ENCODE data around the gene KRTAP10-11.
"Not testable (repeated sequence)": the region's sequence is repeated elsewhere in the genome, so short reads cannot be mapped to it uniquely, and the experiment has no call there.

The KRTAP10-11 gene

DNA sequence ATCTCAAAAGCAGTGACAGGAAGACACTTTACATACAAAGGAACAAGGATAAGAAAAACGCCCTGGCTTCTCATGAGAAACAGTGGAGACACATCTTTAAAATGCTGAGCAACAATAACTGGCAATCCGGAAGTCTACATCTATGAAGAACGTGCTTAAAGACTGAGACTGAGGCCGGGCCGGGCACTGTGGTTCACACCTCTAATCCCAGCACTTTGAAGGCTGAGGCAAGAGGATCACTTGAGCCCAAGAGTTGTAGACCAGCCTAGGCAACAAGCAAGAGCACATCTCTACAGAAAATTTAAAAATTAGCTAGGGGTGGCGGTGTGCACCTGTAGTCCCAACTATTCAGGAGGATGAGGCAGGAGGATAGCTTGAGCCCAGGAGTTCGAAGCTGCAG lies 37.9 kb downstream of the KRTAP10-11 start:
- H3K27me3 ChIP-seq = no peaks in the 10 kb centered on the region
- H3K36me3 ChIP-seq = no peaks in the 10 kb centered on the region
- H3K4me1 ChIP-seq = no peaks in the 10 kb centered on the region
- H4K20me1 ChIP-seq = no peaks in the 10 kb centered on the region
- no peak for TF ChIP-seq Cebpa-rat (IDR thresholded peaks at IDR 0.05)
- no peak overlapping the region for H3K9ac ChIP-seq
- H3K9me3 ChIP-seq = no peaks in the 10 kb centered on the region
- H3K27ac ChIP-seq = no peak overlapping the region
- H3K4me3 ChIP-seq = no peak overlapping the region
- no peak overlapping the region for H3K4me2 ChIP-seq

DNA sequence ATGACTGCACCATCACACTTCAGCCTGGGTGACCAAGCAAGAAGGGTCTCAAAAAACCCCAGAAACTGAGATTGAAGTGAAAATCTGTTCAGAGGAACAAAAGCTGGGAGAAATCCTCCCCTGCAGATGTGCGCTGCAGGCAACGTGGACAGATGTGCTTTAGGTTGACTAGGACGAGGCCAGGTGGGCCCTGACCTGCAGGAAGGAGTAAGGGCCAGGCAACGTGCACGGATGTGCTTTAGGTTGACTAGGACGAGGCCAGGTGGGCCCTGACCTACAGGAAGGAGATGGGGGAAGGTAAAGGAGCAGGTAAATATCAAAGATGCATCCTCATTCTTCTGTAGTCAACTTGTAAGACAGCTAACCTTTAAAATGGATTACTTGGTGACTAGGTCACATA lies 38.3 kb downstream of the KRTAP10-11 start:
- Histone ChIP-seq H3K4me3 (no peak overlapping the region), H3K9ac (no peak overlapping the region), H3K4me2 (no peak overlapping the region), H3K27ac (no peak overlapping the region), H3K27me3 (no peaks in the 10 kb centered on the region), H3K4me1 (no peaks in the 10 kb centered on the region), H3K9me3 (no peaks in the 10 kb centered on the region), H4K20me1 (no peaks in the 10 kb centered on the region), H3K36me3 (no peaks in the 10 kb centered on the region)
- TF ChIP-seq Cebpa-rat (IDR thresholded peaks at IDR 0.05) = no peak

DNA sequence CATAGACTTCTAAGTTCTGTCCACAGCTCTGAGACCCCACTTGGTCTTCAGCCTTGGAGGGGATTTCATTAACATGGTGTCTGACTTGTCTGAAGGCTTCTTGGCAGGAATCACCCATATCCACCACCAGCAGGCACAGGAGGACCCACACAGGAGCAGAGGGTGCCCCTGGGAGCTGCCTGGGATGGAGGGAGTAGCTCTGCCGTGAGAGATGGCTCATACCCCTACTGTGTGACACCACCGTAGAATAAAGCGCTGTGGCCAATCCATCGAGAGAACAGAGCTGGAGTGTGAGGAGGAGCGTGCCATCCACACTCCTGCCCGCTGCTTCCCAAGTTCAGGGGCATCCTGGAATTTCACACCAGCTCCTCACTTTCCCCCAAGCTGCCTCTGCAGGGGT lies 38.8 kb downstream of the KRTAP10-11 start:
- not testable (repeated sequence) for H3K27ac ChIP-seq, H3K27me3 ChIP-seq, H3K9me3 ChIP-seq, H3K36me3 ChIP-seq, H3K4me2 ChIP-seq, H3K4me3 ChIP-seq, H4K20me1 ChIP-seq, H3K4me1 ChIP-seq, H3K9ac ChIP-seq

DNA sequence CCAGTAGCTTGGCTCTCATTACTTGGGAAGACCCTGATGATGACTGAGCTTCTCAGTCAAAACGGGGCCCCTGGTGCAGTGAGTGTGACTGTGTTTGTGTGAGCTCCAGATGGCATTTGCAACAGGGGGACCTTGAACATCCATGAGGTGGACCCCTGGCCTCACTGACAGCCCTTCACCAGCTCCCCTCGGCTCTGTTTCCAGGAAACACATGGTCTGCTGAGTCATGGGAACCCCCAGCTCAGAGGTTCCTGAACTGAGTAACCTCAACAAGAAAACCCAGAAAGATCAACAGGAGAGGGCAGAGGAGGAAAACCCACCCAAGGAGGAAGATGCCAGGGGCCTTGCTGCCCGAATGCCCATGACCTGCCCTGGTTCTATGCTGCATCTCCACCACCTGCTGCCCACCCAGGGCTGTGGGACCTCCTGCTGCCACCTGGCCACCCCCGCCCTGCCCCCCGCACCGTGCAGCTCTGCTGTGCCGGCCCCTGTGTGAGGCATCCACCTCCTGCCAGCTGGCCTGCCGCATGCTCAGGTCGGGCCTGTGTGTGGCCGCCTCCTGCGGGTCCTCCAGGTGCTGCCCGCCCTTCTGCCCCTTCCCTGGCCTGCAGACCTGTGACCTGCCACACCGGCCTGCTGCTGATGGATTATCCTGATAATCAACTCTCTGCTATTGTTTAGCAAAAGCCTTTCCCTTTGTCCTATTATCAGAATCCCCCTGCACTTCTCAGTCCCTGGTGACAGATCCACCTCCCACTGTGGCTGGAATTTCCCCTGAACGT lies 40.0 kb downstream of the KRTAP10-11 start:
- Histone ChIP-seq H3K9me3 (no peaks in the 10 kb centered on the region), H3K9ac (no peak overlapping the region), H3K27ac (no peak overlapping the region), H3K4me2 (no peak overlapping the region), H3K27me3 (no peaks in the 10 kb centered on the region), H3K4me1 (no peaks in the 10 kb centered on the region), H3K4me3 (no peak overlapping the region), H3K36me3 (no peaks in the 10 kb centered on the region), H4K20me1 (no peaks in the 10 kb centered on the region)
- no peak for TF ChIP-seq Cebpa-rat (IDR thresholded peaks at IDR 0.05)

DNA sequence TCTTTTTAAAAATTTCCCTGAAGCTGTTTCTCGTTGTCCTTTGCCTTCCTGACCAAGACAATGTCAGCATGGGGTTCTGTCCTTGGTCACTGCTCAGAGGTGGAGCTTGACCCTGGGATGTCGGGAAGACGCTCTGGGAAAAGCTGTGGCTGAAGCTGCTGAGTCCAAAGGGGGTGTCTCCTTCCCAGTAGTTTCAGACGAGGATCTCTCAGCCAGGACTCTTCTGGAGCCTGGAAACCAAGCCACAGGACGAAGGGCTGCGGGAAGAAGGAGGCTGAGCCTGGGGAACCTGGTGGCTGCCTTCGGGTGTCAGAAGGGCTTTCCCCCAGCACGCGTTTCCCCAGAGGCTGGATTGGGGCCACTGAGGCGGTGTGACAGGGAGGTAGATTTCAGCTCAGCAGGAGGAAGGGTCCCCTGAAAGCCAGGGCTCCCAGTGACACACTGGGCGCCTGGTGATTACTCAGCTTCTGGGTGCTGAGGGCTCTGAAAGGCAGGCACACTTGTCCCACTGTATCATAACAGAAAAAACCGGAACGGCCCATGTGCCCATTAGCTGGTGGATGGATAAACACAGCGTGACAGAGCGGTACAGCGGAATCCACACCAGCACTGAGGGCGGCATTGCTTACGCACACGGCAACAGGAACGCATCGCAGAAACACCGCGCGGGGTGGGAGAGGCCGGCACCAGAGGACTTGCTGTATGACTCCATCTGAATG lies 40.8 kb downstream of the KRTAP10-11 start:
- Histone ChIP-seq H4K20me1 (no peaks in the 10 kb centered on the region), H3K27ac (no peak overlapping the region), H3K27me3 (no peaks in the 10 kb centered on the region), H3K4me3 (no peak overlapping the region), H3K9me3 (no peaks in the 10 kb centered on the region), H3K9ac (0 out of 2 replicates have a peak overlapping the region, but pooled peaks have one; percentile 7), H3K36me3 (no peaks in the 10 kb centered on the region), H3K4me1 (no peaks in the 10 kb centered on the region), H3K4me2 (no peak overlapping the region)
- TF ChIP-seq Cebpa-rat (IDR thresholded peaks at IDR 0.05) = no peak

DNA sequence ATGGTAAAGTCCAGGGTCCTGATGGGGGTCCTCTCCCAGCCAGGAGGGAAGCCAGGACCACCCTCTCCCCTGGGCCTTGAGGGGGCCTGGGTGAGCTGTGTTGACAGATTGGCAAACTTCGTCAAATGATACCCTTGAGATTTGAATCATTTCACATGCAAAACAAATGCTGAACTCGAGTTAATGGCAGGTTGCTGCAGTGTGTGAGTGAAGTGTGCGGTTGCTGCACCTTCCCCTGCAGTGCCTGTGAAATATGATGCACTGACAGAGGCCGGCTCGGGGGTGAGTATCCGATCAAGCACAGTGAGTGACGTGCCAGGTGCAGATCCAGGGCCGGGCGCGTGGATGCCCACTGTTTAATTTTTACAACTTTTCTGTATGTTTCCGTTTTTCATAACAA lies 41.5 kb downstream of the KRTAP10-11 start:
- Histone ChIP-seq H3K4me1 (no peaks in the 10 kb centered on the region), H3K9ac (no peak overlapping the region), H3K27ac (no peak overlapping the region), H3K4me3 (no peak overlapping the region), H3K4me2 (no peak overlapping the region), H3K27me3 (no peaks in the 10 kb centered on the region), H3K36me3 (no peaks in the 10 kb centered on the region), H4K20me1 (no peaks in the 10 kb centered on the region), H3K9me3 (peaks cover 4% of the 10 kb centered on the region)
- TF ChIP-seq Cebpa-rat (IDR thresholded peaks at IDR 0.05) = no peak

DNA sequence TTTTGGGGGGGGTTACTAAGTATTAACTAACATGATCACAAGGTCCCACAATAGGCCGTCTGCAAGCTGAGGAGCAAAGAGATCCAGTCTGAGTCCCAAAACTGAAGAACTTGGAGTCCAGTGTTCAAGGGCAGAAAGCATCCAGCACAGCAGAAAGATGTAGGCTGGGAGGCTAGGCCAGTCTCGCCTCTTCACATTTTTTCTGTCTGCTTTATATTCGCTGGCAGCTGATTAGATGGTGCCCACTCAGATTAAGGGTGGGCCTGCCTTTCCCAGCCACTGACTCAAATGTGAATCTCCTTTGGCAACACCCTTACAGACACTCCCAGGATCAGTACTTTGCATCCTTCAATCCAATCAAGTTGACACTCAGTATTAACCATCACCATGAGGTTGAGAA lies 43.5 kb downstream of the KRTAP10-11 start:
- not testable (repeated sequence) for H3K4me3 ChIP-seq, H3K27ac ChIP-seq, H3K4me2 ChIP-seq, H4K20me1 ChIP-seq, H3K36me3 ChIP-seq, H3K4me1 ChIP-seq, H3K9ac ChIP-seq, H3K27me3 ChIP-seq
- H3K9me3 ChIP-seq = peaks cover 21% of the 10 kb centered on the region

DNA sequence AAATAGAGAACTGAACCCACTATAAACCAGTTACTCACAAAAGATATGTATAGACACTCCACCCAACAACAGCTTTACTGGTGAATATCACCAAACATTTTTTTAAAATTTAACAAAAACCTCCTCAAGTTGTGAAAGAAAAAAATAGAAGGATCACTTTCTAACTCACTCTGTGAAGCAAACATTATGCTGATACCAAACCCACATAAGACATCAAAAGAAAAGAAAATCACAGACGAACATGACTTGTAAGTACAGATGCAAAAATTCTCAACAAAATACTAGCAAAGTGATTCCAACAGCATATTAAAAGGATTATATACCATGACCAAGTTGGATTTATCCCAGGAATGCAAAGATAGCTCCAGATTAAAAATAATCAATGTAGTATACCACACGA lies 45.5 kb downstream of the KRTAP10-11 start:
- TF ChIP-seq Cebpa-rat (IDR thresholded peaks at IDR 0.05) = no peak
- H3K27me3 ChIP-seq = no peaks in the 10 kb centered on the region
- H3K9ac ChIP-seq = no peak overlapping the region
- H3K4me1 ChIP-seq = no peaks in the 10 kb centered on the region
- no peaks in the 10 kb centered on the region for H4K20me1 ChIP-seq
- H3K4me2 ChIP-seq = no peak overlapping the region
- H3K4me3 ChIP-seq = no peak overlapping the region
- H3K9me3 ChIP-seq = peaks cover 21% of the 10 kb centered on the region
- no peaks in the 10 kb centered on the region for H3K36me3 ChIP-seq
- H3K27ac ChIP-seq = no peak overlapping the region

DNA sequence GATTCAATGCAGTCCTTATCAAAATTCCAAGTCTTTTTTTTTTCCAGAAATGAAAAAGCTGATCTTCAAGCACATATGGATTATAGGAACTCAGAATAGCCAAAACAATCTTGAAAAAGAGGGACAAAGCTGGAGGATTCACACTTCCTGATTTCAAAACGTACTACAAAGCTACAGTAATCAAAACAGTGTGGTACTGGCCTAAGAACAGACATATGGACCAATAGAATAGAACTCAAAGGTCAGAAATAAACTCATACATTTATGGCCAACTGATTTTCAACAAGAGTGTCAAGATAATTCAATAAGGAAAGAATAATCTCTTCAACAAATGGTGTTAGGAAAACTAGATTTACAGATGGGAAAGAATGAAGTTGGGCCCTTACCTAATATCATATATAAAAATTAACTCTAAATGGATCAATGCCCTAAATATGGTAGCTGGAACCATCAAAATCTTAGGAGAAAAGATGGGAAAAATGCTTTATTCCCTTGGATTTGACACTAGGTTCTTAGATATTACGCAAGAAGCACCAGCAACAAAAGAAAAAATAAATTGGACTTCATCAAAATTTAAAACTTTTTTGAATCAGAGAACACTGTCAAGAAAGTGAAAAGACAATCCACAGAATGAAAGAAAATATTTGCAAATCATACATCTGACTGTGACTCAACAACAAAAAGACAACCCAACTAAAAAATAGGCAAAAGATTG lies 46.7 kb downstream of the KRTAP10-11 start:
- TF ChIP-seq Cebpa-rat (IDR thresholded peaks at IDR 0.05) = peak; percentile 57; the same call in 1 of the 2 replicates
- Histone ChIP-seq H3K4me2 (no peak overlapping the region), H3K4me1 (no peaks in the 10 kb centered on the region), H3K9me3 (peaks cover 21% of the 10 kb centered on the region), H3K4me3 (no peak overlapping the region), H3K9ac (no peak overlapping the region), H3K27ac (no peak overlapping the region), H3K36me3 (no peaks in the 10 kb centered on the region), H4K20me1 (no peaks in the 10 kb centered on the region), H3K27me3 (peaks cover 6% of the 10 kb centered on the region)

DNA sequence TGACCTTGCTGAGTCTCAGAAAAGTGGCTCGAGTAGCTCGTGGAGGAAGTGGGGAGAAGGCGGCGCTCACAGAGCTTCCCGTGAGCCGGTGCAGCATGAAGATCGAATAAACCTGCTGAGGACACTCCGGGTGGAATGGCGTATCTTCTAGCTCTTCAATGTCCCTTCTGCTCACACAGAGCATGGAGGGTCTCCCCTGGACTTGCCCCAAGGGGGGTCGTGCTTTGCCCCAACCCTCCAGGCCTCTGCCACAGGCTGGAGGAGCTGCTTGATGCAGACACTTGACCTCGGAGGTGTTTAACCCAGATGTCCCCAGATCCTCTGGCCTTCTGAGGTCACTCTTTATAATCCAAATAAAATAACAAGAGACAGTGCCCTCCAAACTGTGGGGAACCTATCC lies 48.6 kb downstream of the KRTAP10-11 start:
- no peaks in the 10 kb centered on the region for H3K36me3 ChIP-seq
- H3K9me3 ChIP-seq = peaks cover 21% of the 10 kb centered on the region
- H3K9ac ChIP-seq = no peak overlapping the region
- H3K27me3 ChIP-seq = peaks cover 24% of the 10 kb centered on the region
- H4K20me1 ChIP-seq = no peaks in the 10 kb centered on the region
- H3K4me3 ChIP-seq = no peak overlapping the region
- no peak overlapping the region for H3K27ac ChIP-seq
- H3K4me2 ChIP-seq = no peak overlapping the region
- no peak for TF ChIP-seq Cebpa-rat (IDR thresholded peaks at IDR 0.05)
- no peaks in the 10 kb centered on the region; the same call in 1 of the 2 replicates for H3K4me1 ChIP-seq
